OCI-LY7 (cell line): ENCODE results near the gene CDH16.

Experiments used
- CTCF ChIP-seq: fragments of 200-600 bp; sonication (generic); conservative IDR thresholded peaks from 2 replicates; pipeline ENCODE4 v1.5.1; 2014; ENCODE audit warnings: mild to moderate bottlenecking, antibody characterized with exemption, low read length, moderate library complexity, mixed read lengths
- EZH2phosphoT487 ChIP-seq: fragments of 200-600 bp; sonication (generic); IDR thresholded peaks from 2 replicates; pipeline ENCODE4 v1.6.1; 2018; ENCODE audit warnings: low read depth, borderline replicate concordance, mild to moderate bottlenecking, mixed run types, antibody characterized with exemption, low read length, moderate library complexity, mixed read lengths

- TF ChIP-seq CTCF (no peak), EZH2phosphoT487 (no peak)
These were observed 41.6 kb upstream of the CDH16 start for GRCh38 chr16:66960270-66960669.
